ENCODE results near the gene MBD3. TPM values are rescaled to one million over a fixed set of nuclear protein-coding genes. Genes with fewer than 3 reads are reported as not detected.
A peak's percentile ranks its signal among the peaks of the same experiment; 100 is the strongest.

MBD3 gene
- total and polyA plus RNA-seq, 4 donors = 12.4 to 57.6 (median 50.2) TPM

GRCh38 chr19:1569997-1570396 lies 22.7 kb downstream of the MBD3 start:
- H3K9ac ChIP-seq (ENCODE audit: low read depth in 1 of 2, low read length in 2 of 2) = no peak overlapping the region
- H3K4me1 ChIP-seq (ENCODE audit: control insufficient read depth in 4 of 4, insufficient read depth in 4 of 4, low read length in 3 of 4) = peaks cover 0 to 12% (median 8%) of the 10 kb centered on the region in 4 donors
- no peaks in the 10 kb centered on the region for H3K27me3 ChIP-seq (ENCODE audit: control insufficient read depth in 4 of 4, insufficient read depth in 4 of 4, low read length in 3 of 4)
- H3K36me3 ChIP-seq (ENCODE audit: control insufficient read depth in 4 of 4, insufficient read depth in 3 of 4, low read depth in 1 of 4, low read length in 3 of 4) = no peaks in the 10 kb centered on the region
- no peak overlapping the region for H3K27ac ChIP-seq (ENCODE audit: low read depth in 1 of 2, low read length in 2 of 2)
- DNase-seq (ENCODE audit: low spot score) = no peak
- WGBS = 81% methylated on average over 4 of the region's 4 CpGs
- TF ChIP-seq EGR1 (IDR thresholded peaks at IDR 0.05; ENCODE audit: low read depth in 2 of 2) (no peak), JUND (IDR thresholded peaks at IDR 0.05) (no peak), YY1 (IDR thresholded peaks at IDR 0.05) (no peak), MAX (IDR thresholded peaks at IDR 0.05) (no peak), SP1 (IDR thresholded peaks at IDR 0.05) (no peak), HNF4G (IDR thresholded peaks at IDR 0.05) (no peak), NR2F2 (IDR thresholded peaks at IDR 0.05) (no peak), FOXA2 (IDR thresholded peaks at IDR 0.05) (no peak), TAF1 (conservative IDR thresholded peaks at IDR 0.05) (no peak), REST (IDR thresholded peaks at IDR 0.05) (no peak), RAD21 (IDR thresholded peaks at IDR 0.05) (no peak), ATF3 (IDR thresholded peaks at IDR 0.05) (no peak)
- H3K4me3 ChIP-seq (ENCODE audit: low read depth in 1 of 3, low read length in 3 of 3) = no peak overlapping the region
- no peaks in the 10 kb centered on the region for H3K9me3 ChIP-seq (ENCODE audit: control insufficient read depth in 4 of 4, low read length in 3 of 4)

GRCh38 chr19:1568320-1569019 lies 24.2 kb downstream of the MBD3 start, which contains the start of gene MEX3D:
Gene MEX3D, minus strand, starts transcription at chr19:1568325. Its CDS starts 267 bp downstream, at chr19:1568058.
- peak; percentile 86 for DNase-seq (ENCODE audit: low spot score)
- H3K9ac ChIP-seq (ENCODE audit: low read depth in 1 of 2, low read length in 2 of 2) = no peak within 1 kb of the TSS
- H3K4me1 ChIP-seq (ENCODE audit: control insufficient read depth in 4 of 4, insufficient read depth in 4 of 4, low read length in 3 of 4) = peaks cover 0 to 12% (median 8%) of the 10 kb centered on the region in 4 donors
- H3K27me3 ChIP-seq (ENCODE audit: control insufficient read depth in 4 of 4, insufficient read depth in 4 of 4, low read length in 3 of 4) = no peaks in the 10 kb centered on the region
- TF ChIP-seq HNF4A (conservative IDR thresholded peaks at IDR 0.05) (no peak), ATF3 (IDR thresholded peaks at IDR 0.05) (no peak), JUND (IDR thresholded peaks at IDR 0.05) (no peak), REST (IDR thresholded peaks at IDR 0.05) (no peak), FOXA1 (IDR thresholded peaks at IDR 0.05) (no peak), EGR1 (IDR thresholded peaks at IDR 0.05; ENCODE audit: low read depth in 2 of 2) (no peak), ZBTB33 (IDR thresholded peaks at IDR 0.05) (no peak), CTCF (IDR thresholded peaks at IDR 0.05; ENCODE audit: low read depth, low read length, missing input control) (no peak), RAD21 (IDR thresholded peaks at IDR 0.05) (no peak), RXRA (IDR thresholded peaks at IDR 0.05) (no peak), TAF1 (conservative IDR thresholded peaks at IDR 0.05) (no peak), YY1 (IDR thresholded peaks at IDR 0.05) (no peak), NR2F2 (IDR thresholded peaks at IDR 0.05) (no peak), HNF4G (IDR thresholded peaks at IDR 0.05) (no peak), SP1 (IDR thresholded peaks at IDR 0.05) (no peak)
- peak within 1 kb of the TSS in 1 of 2 donors; percentile 50 for H3K27ac ChIP-seq (ENCODE audit: low read depth in 1 of 2, low read length in 2 of 2)
- WGBS = 9% methylated on average over 63 of the region's 63 CpGs
- no peaks in the 10 kb centered on the region for H3K36me3 ChIP-seq (ENCODE audit: control insufficient read depth in 4 of 4, insufficient read depth in 3 of 4, low read depth in 1 of 4, low read length in 3 of 4)
- peak within 1 kb of the TSS; percentile 9 to 82 (median 32) for H3K4me3 ChIP-seq (ENCODE audit: low read depth in 1 of 3, low read length in 3 of 3)
- no peaks in the 10 kb centered on the region for H3K9me3 ChIP-seq (ENCODE audit: control insufficient read depth in 4 of 4, low read length in 3 of 4)
